Heart left ventricle (tissue), 13 donors: ENCODE results near the gene NRP1.

Source experiments
- CTCF ChIP-seq, 12 donors: fragments of 200-600 bp; sonication (generic) in 4 of 12; IDR thresholded peaks; one replicate each; pipeline versions ENCODE4 v1.5.0 to v1.8.0; 2018 to 2022; ENCODE audit warnings: antibody characterized with exemption in 12 of 12, mild to moderate bottlenecking in 5 of 12
- POLR2A ChIP-seq, 2 donors: fragments of 450-650 bp; IDR thresholded peaks; one replicate each; pipeline ENCODE4 v1.6.1; 2017; ENCODE audit warnings: antibody characterized with exemption in 2 of 2, mild to moderate bottlenecking in 2 of 2, moderate library complexity in 2 of 2
- donor health status: ischemic (EF 13 %, LVEDD 7.1; RV severe dilation, severe dysfunction).
- donor health status: DM: no; HTN: yes; CAD: no.
- donor health status: DM: no; HTN: no; CAD: no.
- donor health status: ischemic (EF 25% LVEDD 6.9; RV normal size, moderate dysfunction).
- donor health status: ischemic (EF 25% LVEDD 5.7; RV mildly dilated, moderate dysfunction).
- donor health status: ischemic (EF 35%, LVEDD 5.7; RV mildly dilated, moderate dysfunction).
- donor health status: nonischemic (EF 11% LVEDD 7.7; RV severe dilation, severe dysfunction).
- donor health status: DM: yes; HTN: yes; CAD: no.
- donor health status: PGD.
- donor health status: ischemic (EF 29% LVEDD 5.4; RV normal size, mild dysfunction).
- donor health status: nonischemic (EF 23%, LVEDD 6.1; RV moderate dilation, normal function).

- TF ChIP-seq CTCF (IDR thresholded peaks at IDR 0.05), result no peak
- TF ChIP-seq POLR2A (IDR thresholded peaks at IDR 0.05), result no peak
Measured at GRCh38 chr10:33370434-33370930, 36.0 kb upstream of the NRP1 start.
